GM06990 (cell line): ENCODE results near the gene SLC15A2.

ENCODE experiments used
- DNase-seq: peaks from one replicate; pipeline ENCODE4 v3.0.0-alpha.2; 2011; ENCODE audit not compliant: insufficient read length; ENCODE audit errors: extremely low read depth
- H3K27me3 ChIP-seq: replicated peaks from 2 replicates; pipeline ENCODE4 v1.6.0; 2011; ENCODE audit warnings: low read length; ENCODE audit not compliant: control insufficient read depth, insufficient read depth
- H3K36me3 ChIP-seq: 2 replicates; pipeline ENCODE4 v1.5.1; 2011; ENCODE audit warnings: low read length; ENCODE audit not compliant: control insufficient read depth, insufficient read depth
- H3K4me3 ChIP-seq: replicated peaks from 2 replicates; pipeline ENCODE4 v1.5.1; 2011; ENCODE audit warnings: low read depth, mild to moderate bottlenecking, control low read depth, low read length
- TF ChIP-seq, protein P1 (sequence below): IDR thresholded peaks from 2 replicates; pipeline ENCODE4 v1.5.1; 2011; ENCODE audit warnings: low read length, control low read depth, mild to moderate bottlenecking, inconsistent platforms; ENCODE audit not compliant: insufficient read depth, poor library complexity, severe bottlenecking

SLC15A2 gene

GRCh38 chr3:121979734-121980449, 85.7 kb downstream of the SLC15A2 start:
- DNase-seq, result no peak
- TF ChIP-seq, protein P1, sequence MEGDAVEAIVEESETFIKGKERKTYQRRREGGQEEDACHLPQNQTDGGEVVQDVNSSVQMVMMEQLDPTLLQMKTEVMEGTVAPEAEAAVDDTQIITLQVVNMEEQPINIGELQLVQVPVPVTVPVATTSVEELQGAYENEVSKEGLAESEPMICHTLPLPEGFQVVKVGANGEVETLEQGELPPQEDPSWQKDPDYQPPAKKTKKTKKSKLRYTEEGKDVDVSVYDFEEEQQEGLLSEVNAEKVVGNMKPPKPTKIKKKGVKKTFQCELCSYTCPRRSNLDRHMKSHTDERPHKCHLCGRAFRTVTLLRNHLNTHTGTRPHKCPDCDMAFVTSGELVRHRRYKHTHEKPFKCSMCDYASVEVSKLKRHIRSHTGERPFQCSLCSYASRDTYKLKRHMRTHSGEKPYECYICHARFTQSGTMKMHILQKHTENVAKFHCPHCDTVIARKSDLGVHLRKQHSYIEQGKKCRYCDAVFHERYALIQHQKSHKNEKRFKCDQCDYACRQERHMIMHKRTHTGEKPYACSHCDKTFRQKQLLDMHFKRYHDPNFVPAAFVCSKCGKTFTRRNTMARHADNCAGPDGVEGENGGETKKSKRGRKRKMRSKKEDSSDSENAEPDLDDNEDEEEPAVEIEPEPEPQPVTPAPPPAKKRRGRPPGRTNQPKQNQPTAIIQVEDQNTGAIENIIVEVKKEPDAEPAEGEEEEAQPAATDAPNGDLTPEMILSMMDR, result no peak
- no peaks in the 10 kb centered on the region for H3K36me3 ChIP-seq
- H3K4me3 ChIP-seq, result no peak overlapping the region
- H3K27me3 ChIP-seq, result no peaks in the 10 kb centered on the region

DNA sequence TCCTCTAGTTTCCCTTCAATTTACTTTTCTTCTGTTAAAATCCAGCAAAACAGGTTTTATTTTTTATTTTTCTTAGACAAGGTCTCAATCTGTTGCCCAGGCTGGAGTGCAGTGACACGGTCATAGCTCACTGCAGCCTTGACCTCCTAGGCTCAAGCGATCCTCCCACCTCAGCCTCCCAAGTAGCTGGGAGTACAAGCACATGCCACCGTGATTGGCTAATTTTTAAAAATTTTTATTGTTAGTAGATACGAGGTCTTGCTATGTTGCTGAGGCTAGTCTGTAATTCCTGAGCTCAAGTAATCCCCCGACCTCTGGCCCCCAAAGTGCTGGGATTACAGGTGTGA, 86.2 kb downstream of the SLC15A2 start:
- no peak for DNase-seq
- TF ChIP-seq, protein P1, result no peak
- Histone ChIP-seq H3K4me3 (no peak overlapping the region), H3K27me3 (no peaks in the 10 kb centered on the region), H3K36me3 (no peaks in the 10 kb centered on the region)

GRCh38 chr3:121981473-121981872, 87.3 kb downstream of the SLC15A2 start:
- H3K27me3 ChIP-seq, result no peaks in the 10 kb centered on the region
- H3K4me3 ChIP-seq, result no peak overlapping the region
- H3K36me3 ChIP-seq, result peaks cover 6% of the 10 kb centered on the region
- DNase-seq, result no peak
- TF ChIP-seq, protein P1, result no peak

DNA sequence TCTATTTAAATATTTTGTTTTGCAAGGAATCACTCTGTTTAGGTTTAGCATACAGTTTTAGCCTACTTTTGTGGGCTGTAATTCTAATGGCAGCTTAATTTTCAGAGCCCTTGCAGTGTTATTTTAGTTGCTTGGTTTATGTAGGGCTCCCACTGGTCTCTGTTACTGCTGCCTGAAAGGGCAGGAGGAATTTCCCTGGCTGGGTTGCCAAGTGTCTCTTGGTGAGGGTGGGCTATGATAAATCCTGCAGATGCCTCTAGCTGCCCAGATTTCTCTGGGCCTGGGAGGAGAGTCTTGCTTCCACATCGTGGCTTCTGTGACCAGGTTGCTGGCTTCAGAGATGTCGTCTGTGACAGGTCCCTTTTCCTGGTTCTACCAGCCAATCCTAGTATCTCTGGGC, 91.6 kb downstream of the SLC15A2 start:
- TF ChIP-seq, protein P1, result no peak

DNA sequence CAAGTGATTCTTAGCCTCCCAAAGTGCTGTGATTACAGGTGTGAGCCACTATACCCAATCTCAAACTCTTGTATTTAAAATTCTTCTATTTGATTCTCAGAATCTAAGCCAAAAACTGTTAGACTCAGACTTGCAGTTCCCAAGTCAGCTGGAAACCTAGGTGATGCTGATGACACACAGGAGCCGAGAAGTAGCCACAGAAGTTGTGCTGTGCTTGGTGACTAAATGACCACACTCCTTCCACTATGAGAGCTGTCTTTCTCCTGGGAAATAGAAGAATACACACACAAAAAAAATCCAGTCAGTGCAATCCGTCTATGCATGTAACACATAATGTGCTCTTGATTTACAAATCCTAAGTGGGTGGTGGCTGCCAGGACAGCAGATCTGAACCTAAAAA, 93.9 kb downstream of the SLC15A2 start:
- H3K36me3 ChIP-seq, result peaks cover 19% of the 10 kb centered on the region
- DNase-seq, result no peak
- TF ChIP-seq, protein P1, result no peak
- no peak overlapping the region for H3K4me3 ChIP-seq
- no peaks in the 10 kb centered on the region for H3K27me3 ChIP-seq

More for the DNA sequence above, 91.6 kb downstream of the SLC15A2 start:
- Histone ChIP-seq H3K36me3 (peaks cover 11% of the 10 kb centered on the region), H3K27me3 (no peaks in the 10 kb centered on the region), H3K4me3 (no peak overlapping the region)
- DNase-seq, result no peak

DNA sequence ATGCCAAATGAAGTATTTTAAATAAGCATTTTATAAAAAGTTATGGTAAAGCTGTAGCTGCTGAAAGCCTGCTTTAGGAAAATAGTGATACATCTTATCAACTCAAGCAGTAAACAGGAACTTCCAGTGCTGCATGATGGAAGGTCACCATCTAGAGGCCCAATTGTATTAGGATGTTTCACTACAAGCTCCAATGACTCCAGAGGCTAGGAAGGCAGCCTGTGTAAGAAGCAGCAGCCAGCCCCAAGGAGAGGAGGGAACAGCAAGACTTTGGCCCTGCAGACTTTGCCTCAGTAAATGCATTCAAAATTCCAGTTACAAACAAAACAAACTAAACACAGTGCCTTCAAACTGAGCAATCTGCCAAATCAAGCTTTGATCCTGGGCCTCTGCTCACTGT, 95.7 kb downstream of the SLC15A2 start:
- TF ChIP-seq, protein P1, result no peak
- H3K27me3 ChIP-seq, result no peaks in the 10 kb centered on the region
- no peak overlapping the region for H3K4me3 ChIP-seq
- H3K36me3 ChIP-seq, result peaks cover 27% of the 10 kb centered on the region
- no peak for DNase-seq
